HG03354 (cell line): Measurements from ENCODE around the gene RBMS3.

Source experiments
- ATAC-seq: cut with Tn5 transposase; IDR thresholded peaks from one replicate; pipeline ENCODE4 v1.9.1; 2021; ENCODE audit warnings: mild to moderate bottlenecking; ENCODE audit not compliant: unreplicated experiment, poor library complexity, severe bottlenecking

The RBMS3 gene

DNA sequence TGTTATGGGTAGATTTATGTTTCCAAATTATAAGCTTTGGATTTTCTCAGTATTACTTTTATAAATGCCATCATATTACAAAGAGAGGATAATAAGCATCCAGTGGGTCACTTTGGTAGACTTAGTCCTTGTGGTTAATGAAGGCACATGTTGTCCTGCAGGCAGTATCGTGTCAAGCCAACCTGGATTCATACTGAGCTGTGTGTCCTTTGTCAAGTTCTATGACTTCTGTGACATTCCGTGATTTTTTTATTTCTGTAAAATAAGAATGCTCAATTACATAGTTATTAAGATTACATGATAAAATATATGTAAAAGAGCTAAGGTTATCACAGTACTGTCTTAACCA, 257.7 kb downstream of the RBMS3 start:
- no peak for ATAC-seq

DNA sequence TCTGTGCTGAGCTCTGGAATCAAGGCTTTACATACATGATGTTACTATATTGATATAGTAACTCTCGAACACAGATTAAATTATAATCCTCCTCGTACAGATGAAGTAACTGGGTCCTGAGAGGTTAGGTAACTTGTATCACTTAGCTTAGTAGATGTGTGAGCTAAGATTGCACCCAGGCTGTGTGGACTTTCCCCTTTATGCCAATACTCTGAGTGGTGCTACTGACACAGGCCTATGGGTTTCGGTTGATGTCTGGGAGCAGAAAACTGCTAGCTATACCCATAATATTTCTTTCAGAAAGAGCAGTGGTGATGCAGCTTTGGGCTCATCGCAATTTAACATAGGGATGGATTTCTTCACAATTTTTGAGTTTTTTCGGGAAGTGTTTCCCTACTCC, 259.7 kb downstream of the RBMS3 start:
- no peak for ATAC-seq

GRCh38 chr3:29544701-29545363, 264.0 kb downstream of the RBMS3 start:
- ATAC-seq, result no peak

- ATAC-seq, result no peak
These were observed 264.7 kb downstream of the RBMS3 start for GRCh38 chr3:29545615-29546014.

DNA sequence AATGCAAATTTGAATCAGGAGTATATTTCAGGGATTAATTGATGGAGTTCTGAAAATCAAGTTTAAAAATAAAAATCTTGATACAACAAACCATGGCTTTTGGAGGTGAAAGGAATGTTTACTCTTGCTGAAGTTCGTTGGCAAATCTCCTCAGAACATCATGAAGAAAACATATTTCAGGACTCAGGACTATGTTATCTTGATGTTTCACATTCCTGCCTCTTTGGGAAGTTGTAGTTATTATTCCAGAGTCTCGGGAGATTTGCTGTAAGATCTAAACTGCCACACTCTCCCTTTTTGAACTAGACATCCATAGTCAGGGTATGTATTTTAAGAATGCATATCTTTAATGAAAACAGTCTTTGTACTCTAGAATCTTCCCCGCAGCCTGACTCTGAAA, 271.2 kb downstream of the RBMS3 start:
- ATAC-seq, result no peak

DNA sequence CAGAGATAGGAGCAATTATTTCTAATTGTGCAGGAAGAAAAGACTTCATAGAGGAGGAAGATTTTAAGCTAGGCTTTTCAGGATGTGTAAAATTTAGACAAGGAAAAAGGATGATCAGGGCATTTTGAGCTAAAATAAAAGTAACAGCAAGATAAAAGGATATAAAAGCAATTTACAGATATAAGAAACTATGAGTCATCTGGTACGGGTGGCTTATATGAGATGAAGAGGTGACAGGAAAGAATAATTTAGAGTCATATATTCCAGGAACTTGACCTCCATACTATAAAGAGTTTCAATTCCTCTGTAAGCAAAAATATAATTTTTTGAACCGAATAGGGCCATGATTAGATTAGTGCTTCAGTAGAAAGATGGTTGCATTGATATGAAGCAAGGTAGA, 273.7 kb downstream of the RBMS3 start:
- ATAC-seq, result no peak

DNA sequence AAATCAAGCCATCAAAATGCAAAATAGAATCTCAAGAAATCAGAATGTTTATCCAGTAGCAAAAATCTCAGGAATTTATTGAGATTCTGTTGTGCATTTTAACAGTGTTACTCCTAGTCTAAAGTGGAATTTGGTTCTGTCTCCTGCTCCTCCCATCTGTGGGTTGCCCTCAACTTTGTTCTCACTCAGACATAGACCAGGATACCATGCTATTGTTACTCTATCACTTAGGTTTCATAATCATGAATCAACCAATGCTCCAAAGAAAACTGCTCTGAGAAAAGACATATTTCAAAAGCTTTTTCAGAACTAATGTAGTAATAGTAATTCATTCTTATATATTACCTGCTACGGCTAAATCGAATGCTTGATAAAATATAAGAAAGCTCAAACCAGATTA, 274.7 kb downstream of the RBMS3 start:
- ATAC-seq, result no peak

- ATAC-seq, result no peak
These were observed 276.3 kb downstream of the RBMS3 start for GRCh38 chr3:29557186-29557585.

DNA sequence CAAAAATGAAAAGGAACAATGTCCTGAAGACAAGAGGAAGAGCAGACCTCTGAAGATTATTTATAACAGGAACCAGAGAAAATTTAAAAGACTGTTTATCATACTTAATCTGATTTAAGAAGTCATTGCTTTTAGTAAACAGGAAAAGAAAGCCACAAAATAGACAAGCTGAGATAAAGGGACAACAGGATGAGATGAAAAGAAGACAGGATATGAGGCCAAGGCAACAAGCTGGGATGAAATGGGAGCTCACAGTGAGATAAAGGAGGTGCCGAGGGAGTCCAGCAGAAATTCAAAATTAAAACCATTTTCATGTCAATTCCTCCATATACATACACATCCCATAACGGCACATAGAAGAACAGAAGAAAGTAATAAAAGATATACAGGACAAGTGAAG, 277.0 kb downstream of the RBMS3 start:
- no peak for ATAC-seq

DNA sequence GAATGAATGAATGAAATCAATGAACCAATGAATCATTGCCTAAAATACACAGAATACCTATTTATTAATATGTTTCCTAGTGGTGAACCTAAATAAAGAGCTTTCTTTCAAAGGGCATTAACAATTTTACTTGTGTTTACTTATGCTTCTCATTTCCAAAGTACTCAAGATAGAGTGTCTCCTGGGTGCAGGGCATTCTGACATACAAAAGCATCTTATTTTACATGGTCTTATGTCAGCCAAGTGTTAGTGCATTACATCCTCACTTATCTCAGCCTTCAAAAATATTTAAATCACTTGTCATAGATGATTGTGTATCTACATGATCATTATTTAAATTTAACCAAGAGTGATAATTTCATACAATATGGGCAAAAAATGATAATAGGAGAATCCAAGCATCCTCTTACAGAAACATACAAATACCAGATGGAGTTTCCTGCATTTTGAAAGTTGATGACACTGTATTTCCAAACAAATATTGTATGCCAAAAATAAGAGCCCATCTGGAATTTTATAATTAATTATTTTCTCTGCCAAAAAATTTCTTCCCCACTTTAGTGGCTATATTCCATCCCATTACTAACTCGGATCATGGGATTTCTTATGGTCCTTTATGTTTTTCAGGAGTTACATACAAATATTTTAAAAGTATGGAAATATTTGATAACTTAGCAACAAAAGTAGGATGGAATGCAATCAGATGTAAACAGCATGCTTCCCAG, 279.0 kb downstream of the RBMS3 start:
- ATAC-seq, result no peak

- ATAC-seq, result no peak
These were observed 280.8 kb downstream of the RBMS3 start for GRCh38 chr3:29561651-29562149.

DNA sequence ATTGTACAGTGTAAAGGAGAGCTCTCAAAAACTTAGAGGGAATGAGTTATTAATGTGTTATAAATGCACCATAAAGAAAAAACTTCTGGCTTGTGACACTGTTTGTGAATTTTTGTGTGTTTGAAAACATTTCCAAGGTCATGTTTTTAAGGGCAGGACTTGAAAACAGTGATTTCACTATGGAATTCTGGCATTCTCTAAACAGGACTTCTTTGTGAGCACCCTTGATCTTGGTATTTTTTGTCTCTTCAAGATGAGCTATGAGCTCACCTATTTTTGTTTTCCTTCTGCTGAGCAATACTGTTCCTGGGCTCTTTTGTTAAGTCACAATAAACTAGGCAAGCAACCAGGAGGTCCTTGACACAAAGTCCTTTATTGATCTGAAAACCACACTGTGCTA, 284.4 kb downstream of the RBMS3 start:
- ATAC-seq, result no peak

- ATAC-seq, result no peak
These were observed 286.6 kb downstream of the RBMS3 start for GRCh38 chr3:29567501-29567900.

DNA sequence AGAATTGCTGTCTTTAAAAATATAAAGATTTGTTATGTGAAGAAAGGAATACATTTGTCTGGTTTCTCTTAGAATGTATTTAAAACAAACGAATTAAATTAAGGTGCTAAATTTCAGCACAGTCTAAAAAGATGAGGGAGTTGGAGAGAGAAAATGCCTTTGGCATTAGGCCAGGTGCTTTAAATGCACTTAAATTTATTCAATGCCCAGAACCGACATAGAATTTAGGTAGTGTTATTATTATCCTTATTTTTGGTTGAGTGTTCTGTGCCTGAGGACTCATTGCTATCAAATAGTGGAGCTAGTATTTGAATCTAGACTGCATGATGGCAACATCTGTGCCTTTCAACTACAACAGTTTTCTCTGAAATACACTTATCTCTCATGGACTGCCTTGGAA, 287.5 kb downstream of the RBMS3 start:
- ATAC-seq, result no peak

- no peak for ATAC-seq
These were observed 295.3 kb downstream of the RBMS3 start for GRCh38 chr3:29576181-29576580.

GRCh38 chr3:29576675-29577074, 295.8 kb downstream of the RBMS3 start:
- no peak for ATAC-seq

DNA sequence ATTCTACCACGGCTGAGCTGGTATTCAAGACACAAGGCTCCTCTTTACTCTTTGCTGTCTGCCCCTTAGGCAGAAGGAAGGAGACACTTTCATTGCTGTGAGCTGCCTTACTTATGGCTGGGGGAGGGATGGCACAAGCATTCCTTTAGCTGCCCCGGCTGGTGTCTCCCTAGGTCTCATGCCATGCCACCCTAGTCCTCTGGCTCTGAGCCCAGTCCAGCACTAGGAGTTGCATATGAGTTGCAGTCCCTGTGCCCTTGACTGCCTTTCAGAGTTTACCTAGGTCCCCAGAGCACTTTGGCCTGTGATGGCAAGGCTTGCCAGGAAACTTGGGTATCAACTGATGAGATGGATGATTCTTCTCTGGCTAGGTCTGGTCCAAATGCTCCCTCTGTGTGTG, 296.4 kb downstream of the RBMS3 start:
- no peak for ATAC-seq

GRCh38 chr3:29581311-29581710, 300.4 kb downstream of the RBMS3 start:
- ATAC-seq, result no peak

GRCh38 chr3:29582273-29582672, 301.4 kb downstream of the RBMS3 start:
- ATAC-seq, result no peak

DNA sequence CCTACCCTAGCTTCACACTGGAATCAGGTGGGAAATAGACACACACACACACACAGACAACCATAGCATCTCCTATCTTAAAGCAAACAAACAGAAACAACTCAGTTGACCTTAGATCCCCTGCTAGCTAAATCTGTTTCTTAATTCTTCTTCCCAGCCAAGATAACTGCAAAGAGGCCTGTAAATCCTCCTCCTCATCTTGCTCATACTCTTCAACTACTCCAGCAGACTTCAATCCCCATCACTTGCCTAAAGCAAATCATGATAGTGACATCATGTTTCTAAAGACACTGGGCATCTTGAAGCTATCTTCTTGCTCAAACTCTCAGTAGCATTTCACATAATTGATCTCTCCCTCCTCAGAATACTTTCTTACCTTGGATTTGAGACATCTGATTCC, 303.0 kb downstream of the RBMS3 start:
- no peak for ATAC-seq

DNA sequence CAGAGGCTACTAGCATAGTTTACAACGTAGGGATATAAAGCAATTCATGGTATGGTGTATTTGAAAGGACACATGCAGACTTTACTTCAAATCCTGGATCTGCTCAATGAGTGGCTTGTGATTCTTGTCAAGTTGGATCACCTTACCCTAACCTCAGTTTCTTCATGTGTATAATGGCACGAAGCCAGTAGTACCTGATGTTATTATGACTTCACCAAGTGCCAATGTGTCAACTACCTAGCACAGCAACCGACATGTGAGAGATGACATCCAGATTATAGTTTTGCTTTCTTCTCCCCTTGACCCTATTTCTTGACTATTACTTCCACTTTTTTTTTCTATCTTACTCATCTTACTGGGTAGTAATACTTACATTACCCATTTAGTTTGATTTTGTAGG, 304.5 kb downstream of the RBMS3 start:
- no peak for ATAC-seq

DNA sequence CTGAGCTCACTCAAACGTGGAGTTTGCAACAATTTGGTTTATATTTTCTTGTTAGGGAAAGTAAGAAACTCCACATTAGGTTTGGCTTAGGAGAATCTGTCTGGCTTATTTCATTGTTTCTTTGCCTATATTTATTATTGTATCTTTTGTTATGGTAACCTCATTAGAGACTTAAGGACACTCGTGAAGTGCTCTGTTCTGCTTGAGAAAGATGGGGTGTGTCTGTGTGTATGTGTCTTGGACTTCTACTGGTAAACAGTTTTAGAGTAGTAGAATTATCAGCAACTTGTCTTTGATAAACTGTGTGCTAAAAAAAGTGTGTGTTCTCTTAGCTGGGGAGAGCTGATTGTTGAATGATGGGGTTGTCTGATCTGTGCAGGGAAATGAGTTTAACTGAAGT, 306.5 kb downstream of the RBMS3 start:
- ATAC-seq, result no peak
